RCC 7860 (cell line): ENCODE data around the gene CLHC1.
"Not testable (repeated sequence)": the region's sequence is repeated elsewhere in the genome, so short reads cannot be mapped to it uniquely, and the experiment has no call there.

Source experiments
- DNase-seq: peaks from one replicate; pipeline ENCODE4 v3.0.0-alpha.2; 2015; ENCODE audit warnings: low spot score
- FAIRE-seq: peaks from 2 replicates; lab custom pipeline; 2012; peaks lifted over from hg19 to GRCh38; lab: Jason Lieb, UNC

Gene CLHC1

GRCh38 chr2:55155206-55155605, 76.9 kb downstream of the CLHC1 start:
- FAIRE-seq = no peak
- DNase-seq = no peak

DNA sequence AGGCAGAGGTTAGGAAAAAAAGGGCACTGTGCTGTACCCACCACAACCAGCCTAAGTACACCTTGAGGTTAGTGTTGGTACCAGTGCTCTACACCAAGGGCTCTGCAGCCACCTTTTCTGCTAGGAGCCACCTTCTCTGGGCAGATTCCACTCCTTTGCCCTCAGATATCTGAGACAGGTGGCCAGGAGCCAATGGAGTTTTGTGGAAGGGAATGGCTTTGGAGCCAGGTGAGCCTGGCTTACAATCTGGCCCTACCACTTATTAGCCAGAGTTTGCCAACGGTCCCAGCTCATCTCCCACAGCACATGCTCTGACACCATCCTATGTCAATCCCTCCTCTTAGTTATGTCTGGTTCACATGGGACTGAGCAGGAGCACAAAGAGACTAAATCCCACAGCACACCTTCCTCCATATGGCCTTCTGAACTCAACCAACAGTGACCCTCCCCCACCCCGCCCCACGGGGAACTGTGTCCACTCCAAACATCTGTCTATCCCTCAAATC, 77.5 kb downstream of the CLHC1 start:
- no peak for FAIRE-seq
- DNase-seq = no peak

- no peak for FAIRE-seq
- DNase-seq = no peak
Observed at GRCh38 chr2:55153584-55154299, 78.4 kb downstream of the CLHC1 start.

- no peak for DNase-seq
- no peak for FAIRE-seq
Observed at GRCh38 chr2:55152475-55153412, 79.3 kb downstream of the CLHC1 start.

DNA sequence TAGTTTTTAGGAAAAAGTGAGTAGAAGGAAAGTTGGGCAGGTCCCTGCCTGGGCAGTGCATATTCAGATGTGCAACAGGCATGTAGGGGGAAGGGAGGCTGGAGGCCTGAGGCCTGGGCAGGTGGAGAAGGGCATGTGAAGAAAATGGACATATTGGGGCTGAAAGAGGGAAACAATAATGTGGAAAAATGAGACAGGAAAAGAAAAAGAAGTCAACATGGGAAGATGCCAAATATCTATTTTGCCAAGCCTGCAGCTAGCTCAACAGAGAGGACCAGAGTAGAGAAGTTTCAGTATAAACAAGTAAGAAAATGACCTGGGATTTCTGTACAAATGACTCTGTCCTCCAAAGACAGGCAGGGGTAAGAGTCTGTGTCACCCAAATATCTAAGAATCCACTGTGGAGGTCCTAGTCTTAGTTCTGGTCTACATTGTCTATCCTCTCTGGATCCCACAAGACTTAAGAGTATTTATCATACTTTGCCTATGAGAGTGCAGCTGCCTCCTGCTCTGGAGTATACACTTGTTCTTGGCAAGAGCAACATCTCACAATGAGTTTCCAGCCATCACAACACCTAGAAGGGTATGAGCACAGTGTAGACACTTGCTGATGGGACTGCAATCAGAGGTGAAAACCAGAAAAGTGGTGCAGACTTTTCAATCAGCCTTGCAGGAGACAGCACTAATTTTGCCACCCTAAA, 80.2 kb downstream of the CLHC1 start:
- no peak for DNase-seq
- no peak for FAIRE-seq

- DNase-seq (no peak), FAIRE-seq (no peak)
Observed at GRCh38 chr2:55150834-55151233, 81.3 kb downstream of the CLHC1 start.

DNA sequence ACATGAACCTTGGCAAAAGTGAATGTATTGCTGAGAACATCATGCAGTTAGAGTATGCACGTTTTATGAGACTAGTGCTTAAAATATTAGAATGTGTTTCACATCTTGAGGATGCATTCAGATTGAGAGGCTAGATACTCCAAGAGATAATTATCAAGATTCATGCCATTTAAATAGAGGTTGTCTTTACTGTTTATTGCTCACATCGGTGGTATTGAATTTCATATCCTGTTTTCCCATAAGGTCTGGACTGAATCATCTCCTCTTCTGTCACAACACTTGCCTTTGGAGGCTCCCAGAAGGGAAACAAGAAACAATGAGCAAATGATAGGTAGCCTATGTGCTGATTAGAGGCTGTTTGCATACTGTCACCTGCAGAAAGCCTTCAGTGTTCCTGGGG, 83.8 kb downstream of the CLHC1 start:
- no peak for DNase-seq
- no peak for FAIRE-seq

GRCh38 chr2:55147531-55147930, 84.6 kb downstream of the CLHC1 start:
- no peak for DNase-seq
- FAIRE-seq = no peak

DNA sequence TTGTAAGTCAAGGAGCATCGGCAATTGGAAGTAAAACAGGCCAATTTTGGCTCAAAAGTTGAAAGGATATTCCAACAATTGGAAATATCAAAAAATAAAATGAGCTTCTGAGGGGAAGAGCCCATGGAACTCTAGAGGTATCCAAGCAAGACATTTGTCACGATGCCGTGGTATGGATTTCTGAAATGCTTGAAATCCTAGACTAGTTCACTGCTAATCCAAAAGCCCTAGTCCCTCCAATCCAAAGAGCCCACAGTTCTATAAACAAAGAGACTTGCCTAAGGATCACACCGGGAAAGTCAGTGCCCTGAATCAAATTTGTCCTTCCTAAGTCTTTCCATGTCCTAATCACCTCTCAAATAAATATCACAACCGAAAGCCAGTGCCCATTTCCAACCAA, 85.1 kb downstream of the CLHC1 start:
- no peak for FAIRE-seq

DNA sequence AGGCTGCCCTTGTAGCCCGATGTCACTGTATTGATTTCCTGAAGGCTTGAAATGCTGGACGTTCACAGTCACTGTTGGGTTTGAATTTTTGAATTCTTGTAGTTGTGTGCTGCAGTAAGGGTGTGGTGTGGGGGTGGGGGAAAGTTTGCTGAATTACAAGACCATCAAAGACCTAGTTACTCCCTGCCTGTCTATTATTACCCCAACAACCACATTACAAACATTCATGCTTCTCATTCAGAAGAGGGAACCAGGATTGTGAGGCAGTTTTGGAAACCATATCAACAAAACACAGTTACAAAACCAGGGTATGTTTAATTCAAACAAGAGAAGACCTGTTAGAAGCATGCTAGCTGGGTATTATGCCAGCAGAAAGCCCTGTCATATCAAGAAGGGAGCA, 85.8 kb downstream of the CLHC1 start:
- FAIRE-seq (no peak), DNase-seq (no peak)

More for the DNA sequence above, 85.1 kb downstream of the CLHC1 start:
- DNase-seq = no peak

DNA sequence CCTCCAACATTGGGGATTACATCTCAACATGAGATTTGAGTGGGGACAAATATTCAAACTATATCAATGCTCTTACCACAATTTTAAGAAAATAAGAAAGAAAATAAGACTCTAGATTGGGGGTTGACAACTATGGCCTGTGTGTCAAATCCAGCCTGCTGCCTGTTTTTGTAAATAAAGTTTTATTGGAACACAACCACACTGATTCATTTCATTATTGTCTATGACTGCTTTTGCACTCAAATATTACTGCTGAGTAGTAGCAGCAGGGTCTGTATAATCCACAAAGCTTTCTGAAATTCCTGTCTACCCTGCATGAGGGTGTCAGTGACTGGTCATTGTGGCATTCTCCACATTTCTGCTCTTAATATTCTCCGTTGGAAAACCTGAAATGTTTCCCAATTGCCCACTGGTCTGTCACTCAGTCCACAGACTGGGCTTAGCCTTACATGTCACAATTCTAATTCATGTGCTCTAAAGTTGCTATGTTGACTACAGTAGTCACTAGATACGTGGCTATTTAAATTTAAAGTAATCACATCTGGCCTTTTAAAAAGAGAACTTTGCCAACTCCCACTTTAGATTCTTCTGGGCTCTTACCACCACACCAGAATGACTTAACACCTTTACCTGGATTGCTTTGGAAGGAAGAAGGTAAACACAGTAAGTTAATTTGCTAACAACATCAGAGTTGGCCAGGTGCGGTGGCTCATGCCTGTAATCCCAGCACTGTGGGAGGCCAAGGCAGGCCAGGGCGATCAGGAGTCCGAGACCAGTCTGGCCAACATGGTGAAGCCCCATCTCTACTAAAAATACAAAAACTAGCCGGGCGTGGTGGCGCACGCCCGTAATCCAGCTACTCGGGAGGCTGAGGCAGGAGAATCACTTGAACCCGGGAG, 86.9 kb downstream of the CLHC1 start:
- FAIRE-seq = no peak
- no peak for DNase-seq

GRCh38 chr2:55143706-55144105, 88.4 kb downstream of the CLHC1 start:
- DNase-seq, FAIRE-seq: not testable (repeated sequence)

- FAIRE-seq = no peak
- DNase-seq = no peak
Observed at GRCh38 chr2:55142518-55142917, 89.6 kb downstream of the CLHC1 start.

- DNase-seq (no peak), FAIRE-seq (no peak)
Observed at GRCh38 chr2:55141572-55142413, 90.3 kb downstream of the CLHC1 start.

DNA sequence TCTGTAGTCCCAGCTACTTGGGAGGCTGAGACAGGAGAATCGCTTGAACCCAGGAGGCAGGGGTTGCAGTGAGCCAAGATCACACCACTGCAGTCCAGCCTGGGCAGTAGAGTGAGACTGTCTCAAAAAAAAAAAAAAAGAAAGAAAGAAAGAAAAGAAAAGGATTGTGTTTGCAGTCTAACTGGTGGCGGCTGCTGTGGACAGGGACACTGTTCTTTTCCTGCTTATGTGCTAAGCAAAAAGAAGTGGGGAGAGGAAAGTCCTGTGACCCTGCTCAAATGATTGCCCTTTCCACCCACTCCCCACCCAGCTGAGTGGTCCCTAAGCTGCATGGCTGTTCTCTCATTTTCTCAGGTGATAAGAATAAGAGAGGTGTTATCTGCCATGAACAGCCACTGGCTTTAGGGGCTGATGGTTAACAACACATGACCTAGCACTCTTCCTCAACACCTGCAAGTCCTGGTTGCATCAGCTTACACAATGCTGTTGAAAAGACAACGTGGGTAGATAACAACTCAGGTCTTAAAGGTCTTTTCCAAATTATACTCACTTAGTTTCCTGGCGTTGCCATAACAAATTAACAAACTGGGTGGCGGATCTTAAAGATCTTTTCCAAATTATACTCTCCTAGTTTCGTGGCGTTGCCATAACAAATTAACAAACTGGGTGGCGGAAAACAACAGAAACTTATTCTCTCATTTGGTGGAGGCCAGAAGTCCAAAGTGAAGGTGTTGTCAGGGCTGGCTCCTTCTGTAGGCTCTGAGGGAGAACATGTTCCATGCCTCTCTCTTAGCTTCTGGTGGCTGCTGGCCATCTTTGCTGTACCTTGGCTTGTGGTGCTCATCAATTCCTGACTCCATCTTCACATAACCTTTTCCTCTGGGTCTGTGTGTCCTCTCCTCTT, 91.5 kb downstream of the CLHC1 start:
- no peak for FAIRE-seq

DNA sequence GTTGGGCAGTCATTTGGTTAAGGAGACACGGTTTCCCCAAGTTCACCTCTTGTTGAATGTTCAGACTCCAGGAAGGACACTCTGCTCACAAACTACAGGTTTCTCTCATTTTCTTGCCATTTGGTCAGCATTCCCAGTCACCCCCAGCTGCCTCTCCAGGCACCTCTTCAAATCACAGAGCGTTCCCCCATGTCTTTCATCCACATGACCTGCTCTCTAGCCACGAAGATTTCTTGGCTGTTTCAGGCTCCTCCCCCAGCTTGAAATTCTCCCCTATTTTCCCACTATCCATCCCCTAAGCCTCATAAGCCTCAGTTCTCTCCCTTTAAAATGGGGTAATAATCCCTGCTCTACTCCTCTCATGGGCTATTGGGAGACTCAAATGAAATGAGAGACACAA, 92.8 kb downstream of the CLHC1 start:
- FAIRE-seq (no peak), DNase-seq (no peak)

More for the DNA sequence above, 91.5 kb downstream of the CLHC1 start:
- DNase-seq = no peak

DNA sequence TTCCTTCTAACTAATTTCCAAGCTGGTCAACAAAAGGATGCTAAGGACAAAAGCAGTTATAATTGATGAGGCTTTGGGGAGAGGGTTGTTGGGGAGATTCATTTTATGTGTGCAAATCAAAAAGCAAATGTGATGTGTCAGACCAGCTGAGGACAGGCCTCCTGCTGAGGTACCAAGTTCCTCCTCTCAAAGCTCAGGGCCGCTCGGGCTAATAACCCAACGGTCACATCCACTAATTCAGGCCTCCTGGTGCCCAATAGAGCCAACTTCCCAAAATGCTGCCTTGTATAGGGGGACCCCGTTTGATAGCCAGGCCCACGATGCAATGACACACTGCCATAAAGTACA, 93.2 kb downstream of the CLHC1 start:
- no peak for DNase-seq
- FAIRE-seq = no peak
